GM19372 (cell line): Measurements from ENCODE around the gene FEN1.

Experiments used
- ATAC-seq: cut with Tn5 transposase; IDR thresholded peaks from one replicate; pipeline ENCODE4 v1.9.1; 2021; ENCODE audit warnings: mild to moderate bottlenecking, low read depth, moderate library complexity; ENCODE audit not compliant: unreplicated experiment

FEN1 gene

GRCh38 chr11:61756452-61757212, 36.1 kb upstream of the FEN1 start:
- no peak for ATAC-seq

GRCh38 chr11:61757213-61757862, 35.4 kb upstream of the FEN1 start:
- no peak for ATAC-seq

GRCh38 chr11:61760946-61761345, 31.8 kb upstream of the FEN1 start:
- no peak for ATAC-seq

- ATAC-seq = no peak
Observed at GRCh38 chr11:61761440-61762222, 31.1 kb upstream of the FEN1 start.

- no peak for ATAC-seq
Observed at GRCh38 chr11:61762223-61762615, 30.5 kb upstream of the FEN1 start.

- ATAC-seq = no peak
Observed at GRCh38 chr11:61762798-61763197, 29.9 kb upstream of the FEN1 start.

- ATAC-seq = no peak
Observed at GRCh38 chr11:61763930-61764605, 28.6 kb upstream of the FEN1 start.

- ATAC-seq = no peak
Observed at GRCh38 chr11:61764606-61765260, 28.0 kb upstream of the FEN1 start.

- no peak for ATAC-seq
Observed at GRCh38 chr11:61765550-61766253, 27.0 kb upstream of the FEN1 start.

GRCh38 chr11:61766353-61766841, 26.3 kb upstream of the FEN1 start:
- ATAC-seq = no peak

GRCh38 chr11:61768376-61769076, 24.2 kb upstream of the FEN1 start:
- no peak for ATAC-seq

GRCh38 chr11:61769169-61769920, 23.4 kb upstream of the FEN1 start:
- ATAC-seq = no peak

GRCh38 chr11:61769946-61770683, 22.6 kb upstream of the FEN1 start:
- no peak for ATAC-seq

- no peak for ATAC-seq
Observed at GRCh38 chr11:61771195-61771894, 21.4 kb upstream of the FEN1 start.

- ATAC-seq = no peak
Observed at GRCh38 chr11:61771985-61772455, 20.7 kb upstream of the FEN1 start.

- ATAC-seq = no peak
Observed at GRCh38 chr11:61773356-61773755, 19.4 kb upstream of the FEN1 start.

- no peak for ATAC-seq
Observed at GRCh38 chr11:61773809-61774208, 18.9 kb upstream of the FEN1 start.
